ENCODE results near the gene SH2D3C. TPM values are rescaled to one million over a fixed set of nuclear protein-coding genes. Genes with fewer than 3 reads are reported as not detected.

SH2D3C gene
- total RNA-seq, 2 experiments from 2014 or later = 29.9 to 30.3 TPM

GRCh38 chr9:127790094-127790855 is 11.8 kb upstream of the SH2D3C start:
- ChIA-PET POLR2A (interaction anchor here (1.0 to 8.1 kb wide), 6 partner anchors 10 to 25 kb away, joined by 3 to 56 read pairs (median 4); partner anchors contain the start of genes FPGS and SH2D3C), CTCF (interaction anchor here (3.7 to 7.6 kb wide), 2 partner anchors 79 to 131 kb away, joined by 20 to 38 read pairs; no protein-coding TSS in a partner anchor)
- H3K4me1 Mint-ChIP-seq (ENCODE audit: low read depth) = peaks cover 38% of the 10 kb centered on the region
- peaks cover 50% of the 10 kb centered on the region for H3K36me3 Mint-ChIP-seq (ENCODE audit: low read depth)
- no peak for DNase-seq
- H3K4me3 Mint-ChIP-seq = no peak overlapping the region
- H3K9me3 Mint-ChIP-seq = no peaks in the 10 kb centered on the region
- no peak for TF ChIP-seq CTCF (IDR thresholded peaks at IDR 0.05)
- no peak for ATAC-seq
- intact Hi-C loops (cut with micrococcal nuclease) = no loop called here
- H3K27ac Mint-ChIP-seq = peak overlapping the region; percentile 41
- no peaks in the 10 kb centered on the region for H3K27me3 Mint-ChIP-seq

- Mint-ChIP-seq H3K27me3 (no peaks in the 10 kb centered on the region), H3K4me1 (ENCODE audit: low read depth) (peaks cover 45% of the 10 kb centered on the region), H3K27ac (peak overlapping the region; percentile 77), H3K9me3 (no peaks in the 10 kb centered on the region), H3K4me3 (no peak overlapping the region), H3K36me3 (ENCODE audit: low read depth) (peaks cover 50% of the 10 kb centered on the region)
- intact Hi-C loops (cut with micrococcal nuclease) = no loop called here
- ATAC-seq (no peak), DNase-seq (no peak)
- no peak for TF ChIP-seq CTCF (IDR thresholded peaks at IDR 0.05)
- POLR2A ChIA-PET = interaction anchor here (1.3 to 8.1 kb wide), 8 partner anchors 8 to 135 kb away, joined by 3 to 56 read pairs (median 4); partner anchors contain the start of genes FPGS and SH2D3C
- CTCF ChIA-PET = interaction anchor here (3.7 to 7.6 kb wide), 3 partner anchors 55 to 132 kb away, joined by 20 to 58 read pairs (median 38); partner anchors contain the start of gene TOR2A
Observed at GRCh38 chr9:127789179-127789578, 10.7 kb upstream of the SH2D3C start.

- POLR2A ChIA-PET = interaction anchor here (0.8 to 8.1 kb wide), 11 partner anchors 8 to 135 kb away, joined by 3 to 56 read pairs (median 4); partner anchors contain the start of genes FPGS, PTRH1, SH2D3C and TTC16
- no peak for TF ChIP-seq CTCF (IDR thresholded peaks at IDR 0.05)
- Mint-ChIP-seq H3K4me1 (ENCODE audit: low read depth) (peaks cover 51% of the 10 kb centered on the region), H3K27me3 (no peaks in the 10 kb centered on the region), H3K9me3 (no peaks in the 10 kb centered on the region), H3K4me3 (peak overlapping the region; percentile 51), H3K36me3 (ENCODE audit: low read depth) (peaks cover 50% of the 10 kb centered on the region), H3K27ac (peak overlapping the region; percentile 77)
- intact Hi-C loops (cut with micrococcal nuclease) = no loop called here
- CTCF ChIA-PET = interaction anchor here (1.0 to 10.7 kb wide), 7 partner anchors 9 to 133 kb away, joined by 3 to 144 read pairs (median 20); partner anchors contain the start of gene TOR2A
- ATAC-seq (no peak), DNase-seq (peak; percentile 86)
Observed at GRCh38 chr9:127788337-127789011, 10.0 kb upstream of the SH2D3C start.

- POLR2A ChIA-PET = interaction anchor here (0.7 to 8.1 kb wide), 6 partner anchors 11 to 78 kb away, joined by 3 to 56 read pairs (median 8); partner anchors contain the start of gene FPGS
- Mint-ChIP-seq H3K27ac (peak overlapping the region; percentile 84), H3K4me1 (ENCODE audit: low read depth) (peaks cover 67% of the 10 kb centered on the region), H3K4me3 (peak overlapping the region; percentile 97), H3K27me3 (no peaks in the 10 kb centered on the region), H3K36me3 (ENCODE audit: low read depth) (peaks cover 45% of the 10 kb centered on the region), H3K9me3 (no peaks in the 10 kb centered on the region)
- CTCF ChIA-PET = interaction anchor here (1.6 to 10.7 kb wide), 6 partner anchors 10 to 135 kb away, joined by 4 to 144 read pairs (median 29); partner anchors contain the start of gene TOR2A
- DNase-seq (no peak), ATAC-seq (no peak)
- peak; percentile 73 for TF ChIP-seq CTCF (IDR thresholded peaks at IDR 0.05)
- intact Hi-C loops (cut with micrococcal nuclease) = no loop called here
Observed at GRCh38 chr9:127786773-127787104, 8.3 kb upstream of the SH2D3C start.
